GM19324 (cell line): ENCODE measurements around the gene RCVRN.
A peak's percentile ranks its signal among the peaks of the same experiment; 100 is the strongest.

Experiments used
- ATAC-seq: cut with Tn5 transposase; IDR thresholded peaks from one replicate; pipeline ENCODE4 v1.9.1; 2021; ENCODE audit warnings: mild to moderate bottlenecking, moderate library complexity; ENCODE audit not compliant: unreplicated experiment, low FRiP score

Gene RCVRN

GRCh38 chr17:9905078-9905415 is at the start of gene RCVRN:
TSS of gene RCVRN (minus strand) at chr17:9905271. CDS start at chr17:9905180, 91 bp downstream.
- ATAC-seq: no peak

- ATAC-seq: no peak
These were observed 48.4 kb upstream of the RCVRN start for GRCh38 chr17:9953492-9953891.

- no peak for ATAC-seq
These were observed 46.7 kb upstream of the RCVRN start for GRCh38 chr17:9951803-9952202.

GRCh38 chr17:9948928-9949327 is 43.9 kb upstream of the RCVRN start:
- no peak for ATAC-seq

GRCh38 chr17:9944704-9945103 is 39.6 kb upstream of the RCVRN start:
- ATAC-seq: no peak

- no peak for ATAC-seq
These were observed 38.3 kb upstream of the RCVRN start for GRCh38 chr17:9943343-9943742.

GRCh38 chr17:9942885-9943284 is 37.8 kb upstream of the RCVRN start:
- no peak for ATAC-seq

- no peak for ATAC-seq
These were observed 36.2 kb upstream of the RCVRN start for GRCh38 chr17:9941305-9941704.

GRCh38 chr17:9940841-9941240 is 35.8 kb upstream of the RCVRN start:
- ATAC-seq: no peak

GRCh38 chr17:9938764-9939163 is 33.7 kb upstream of the RCVRN start:
- no peak for ATAC-seq

GRCh38 chr17:9937901-9938300 is 32.8 kb upstream of the RCVRN start:
- ATAC-seq: no peak

GRCh38 chr17:9937241-9937761 is 32.2 kb upstream of the RCVRN start:
- ATAC-seq: no peak

GRCh38 chr17:9936095-9936494 is 31.0 kb upstream of the RCVRN start:
- no peak for ATAC-seq

GRCh38 chr17:9935408-9935807 is 30.3 kb upstream of the RCVRN start:
- ATAC-seq: no peak

- ATAC-seq: no peak
These were observed 29.3 kb upstream of the RCVRN start for GRCh38 chr17:9934331-9934730.

- ATAC-seq: no peak
These were observed 27.4 kb upstream of the RCVRN start for GRCh38 chr17:9932491-9932890.

- ATAC-seq: no peak
These were observed 26.2 kb upstream of the RCVRN start for GRCh38 chr17:9931144-9931741.

GRCh38 chr17:9929871-9930270 is 24.8 kb upstream of the RCVRN start:
- ATAC-seq: no peak

GRCh38 chr17:9928601-9929333 is 23.7 kb upstream of the RCVRN start:
- ATAC-seq: no peak

- ATAC-seq: no peak
These were observed 21.2 kb upstream of the RCVRN start for GRCh38 chr17:9926150-9926804.

GRCh38 chr17:9925457-9925856 is 20.4 kb upstream of the RCVRN start:
- no peak for ATAC-seq

- peak; percentile 51 for ATAC-seq
These were observed 19.7 kb upstream of the RCVRN start for GRCh38 chr17:9924735-9925191.
